PC-3 (cell line): ENCODE data around the gene STK11IP.

Experiments
- EZH2 ChIP-seq: fragments of 300-600 bp; sonication (generic); IDR thresholded peaks from one replicate; pipeline ENCODE4 v1.6.1; 2017; ENCODE audit warnings: antibody characterized with exemption, mild to moderate bottlenecking, low read length; ENCODE audit not compliant: unreplicated experiment
- EZH2phosphoT487 ChIP-seq: fragments of 300-600 bp; sonication (generic); IDR thresholded peaks from 2 replicates; pipeline ENCODE4 v1.6.1; 2018; ENCODE audit warnings: mild to moderate bottlenecking, antibody characterized with exemption, low read length, borderline replicate concordance
- TF ChIP-seq, protein P1 (sequence below): fragments of 300-600 bp; sonication (generic); conservative IDR thresholded peaks from 2 replicates; pipeline ENCODE4 v1.5.1; 2017; ENCODE audit warnings: antibody characterized with exemption, low read depth, mild to moderate bottlenecking, low read length

DNA sequence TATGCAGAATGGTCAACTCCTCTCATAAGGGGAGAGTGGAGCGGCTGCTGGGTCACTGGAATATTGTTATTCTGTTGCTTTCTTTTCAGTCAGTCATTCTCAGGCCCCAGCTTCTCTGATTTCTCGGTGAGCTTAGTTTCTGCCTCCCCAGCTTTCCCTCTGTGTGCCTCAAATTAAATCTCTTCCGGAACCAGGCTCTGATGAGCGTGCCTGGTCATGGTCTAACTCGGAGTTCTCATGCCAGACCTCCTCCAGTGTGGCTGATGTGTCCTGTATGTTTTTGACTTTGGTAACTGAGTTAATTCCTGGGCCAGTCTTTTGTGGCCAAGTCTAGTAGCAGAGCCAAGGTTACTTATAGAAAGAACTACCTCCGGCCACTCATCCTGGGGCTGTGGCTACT lies 4.9 kb upstream of the STK11IP start:
- TF ChIP-seq EZH2 (no peak), EZH2phosphoT487 (no peak)
- TF ChIP-seq, protein P1, sequence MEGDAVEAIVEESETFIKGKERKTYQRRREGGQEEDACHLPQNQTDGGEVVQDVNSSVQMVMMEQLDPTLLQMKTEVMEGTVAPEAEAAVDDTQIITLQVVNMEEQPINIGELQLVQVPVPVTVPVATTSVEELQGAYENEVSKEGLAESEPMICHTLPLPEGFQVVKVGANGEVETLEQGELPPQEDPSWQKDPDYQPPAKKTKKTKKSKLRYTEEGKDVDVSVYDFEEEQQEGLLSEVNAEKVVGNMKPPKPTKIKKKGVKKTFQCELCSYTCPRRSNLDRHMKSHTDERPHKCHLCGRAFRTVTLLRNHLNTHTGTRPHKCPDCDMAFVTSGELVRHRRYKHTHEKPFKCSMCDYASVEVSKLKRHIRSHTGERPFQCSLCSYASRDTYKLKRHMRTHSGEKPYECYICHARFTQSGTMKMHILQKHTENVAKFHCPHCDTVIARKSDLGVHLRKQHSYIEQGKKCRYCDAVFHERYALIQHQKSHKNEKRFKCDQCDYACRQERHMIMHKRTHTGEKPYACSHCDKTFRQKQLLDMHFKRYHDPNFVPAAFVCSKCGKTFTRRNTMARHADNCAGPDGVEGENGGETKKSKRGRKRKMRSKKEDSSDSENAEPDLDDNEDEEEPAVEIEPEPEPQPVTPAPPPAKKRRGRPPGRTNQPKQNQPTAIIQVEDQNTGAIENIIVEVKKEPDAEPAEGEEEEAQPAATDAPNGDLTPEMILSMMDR = no peak
